ENCODE results near the gene CHDH.

Gene CHDH

GRCh38 chr3:53803124-53803815 is 42.9 kb downstream of the CHDH start:
- Histone ChIP-seq H3K27ac (ENCODE audit: low read depth, low read length) (no peak overlapping the region), H3K27me3 (ENCODE audit: control insufficient read depth in 1 of 2, insufficient read depth in 2 of 2, low read length in 2 of 2) (no peaks in the 10 kb centered on the region), H3K4me3 (ENCODE audit: low read depth in 1 of 2, low read length in 2 of 2) (no peak overlapping the region), H3K4me1 (ENCODE audit: control insufficient read depth in 1 of 2, insufficient read depth in 2 of 2, low read length in 2 of 2) (peaks cover 8% of the 10 kb centered on the region in 2 donors), H3K9ac (ENCODE audit: low read depth in 1 of 2, low read length in 2 of 2) (no peak overlapping the region), H3K9me3 (ENCODE audit: control insufficient read depth in 1 of 2, low read length in 2 of 2) (no peaks in the 10 kb centered on the region), H3K36me3 (ENCODE audit: control insufficient read depth in 1 of 2, insufficient read depth in 2 of 2, low read length in 2 of 2) (peaks cover 2 to 5% of the 10 kb centered on the region in 2 donors)

DNA sequence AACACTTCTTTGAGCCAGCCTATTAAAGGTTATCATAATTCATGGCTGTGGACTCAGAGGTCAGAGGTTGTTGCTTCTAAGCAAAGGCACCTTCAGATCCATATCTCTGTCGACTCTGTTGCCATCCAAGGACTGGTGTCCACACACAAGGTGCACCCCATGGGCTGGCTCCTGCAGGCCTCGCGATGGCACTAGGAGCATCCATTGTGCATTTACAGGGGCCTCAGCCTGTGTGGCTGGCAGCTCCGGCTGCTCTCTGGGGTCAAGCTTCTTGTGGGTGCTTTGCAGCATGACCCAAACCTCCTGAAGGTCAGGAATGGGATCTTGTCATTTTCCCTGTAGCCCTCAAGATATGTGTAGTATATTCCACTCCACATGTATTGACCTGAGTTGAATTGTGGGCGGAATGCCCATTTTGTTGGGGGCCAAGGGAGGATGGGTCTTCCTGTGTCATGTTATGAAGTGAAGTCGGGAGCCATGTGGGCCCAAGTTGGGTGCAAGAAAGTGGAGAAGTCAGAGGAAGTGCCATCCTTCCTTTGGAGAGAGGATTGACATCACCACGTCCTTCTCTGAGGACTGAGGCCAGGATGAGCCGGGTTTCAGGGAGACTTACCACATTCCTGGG is 43.9 kb downstream of the CHDH start:
- H3K4me3 ChIP-seq (ENCODE audit: low read depth in 1 of 2, low read length in 2 of 2): no peak overlapping the region
- no peaks in the 10 kb centered on the region for H3K27me3 ChIP-seq (ENCODE audit: control insufficient read depth in 1 of 2, insufficient read depth in 2 of 2, low read length in 2 of 2)
- peaks cover 5 to 6% of the 10 kb centered on the region in 2 donors for H3K36me3 ChIP-seq (ENCODE audit: control insufficient read depth in 1 of 2, insufficient read depth in 2 of 2, low read length in 2 of 2)
- H3K27ac ChIP-seq (ENCODE audit: low read depth, low read length): no peak overlapping the region
- no peaks in the 10 kb centered on the region for H3K9me3 ChIP-seq (ENCODE audit: control insufficient read depth in 1 of 2, low read length in 2 of 2)
- H3K4me1 ChIP-seq (ENCODE audit: control insufficient read depth in 1 of 2, insufficient read depth in 2 of 2, low read length in 2 of 2): peaks cover 8% of the 10 kb centered on the region in 2 donors
- no peak overlapping the region for H3K9ac ChIP-seq (ENCODE audit: low read depth in 1 of 2, low read length in 2 of 2)

GRCh38 chr3:53801319-53801718 is 44.9 kb downstream of the CHDH start:
- Histone ChIP-seq H3K9ac (ENCODE audit: low read depth in 1 of 2, low read length in 2 of 2) (no peak overlapping the region), H3K4me1 (ENCODE audit: control insufficient read depth in 1 of 2, insufficient read depth in 2 of 2, low read length in 2 of 2) (no peaks in the 10 kb centered on the region), H3K27me3 (ENCODE audit: control insufficient read depth in 1 of 2, insufficient read depth in 2 of 2, low read length in 2 of 2) (no peaks in the 10 kb centered on the region), H3K9me3 (ENCODE audit: control insufficient read depth in 1 of 2, low read length in 2 of 2) (no peaks in the 10 kb centered on the region), H3K36me3 (ENCODE audit: control insufficient read depth in 1 of 2, insufficient read depth in 2 of 2, low read length in 2 of 2) (peaks cover 5 to 6% of the 10 kb centered on the region in 2 donors), H3K4me3 (ENCODE audit: low read depth in 1 of 2, low read length in 2 of 2) (no peak overlapping the region), H3K27ac (ENCODE audit: low read depth, low read length) (no peak overlapping the region)

DNA sequence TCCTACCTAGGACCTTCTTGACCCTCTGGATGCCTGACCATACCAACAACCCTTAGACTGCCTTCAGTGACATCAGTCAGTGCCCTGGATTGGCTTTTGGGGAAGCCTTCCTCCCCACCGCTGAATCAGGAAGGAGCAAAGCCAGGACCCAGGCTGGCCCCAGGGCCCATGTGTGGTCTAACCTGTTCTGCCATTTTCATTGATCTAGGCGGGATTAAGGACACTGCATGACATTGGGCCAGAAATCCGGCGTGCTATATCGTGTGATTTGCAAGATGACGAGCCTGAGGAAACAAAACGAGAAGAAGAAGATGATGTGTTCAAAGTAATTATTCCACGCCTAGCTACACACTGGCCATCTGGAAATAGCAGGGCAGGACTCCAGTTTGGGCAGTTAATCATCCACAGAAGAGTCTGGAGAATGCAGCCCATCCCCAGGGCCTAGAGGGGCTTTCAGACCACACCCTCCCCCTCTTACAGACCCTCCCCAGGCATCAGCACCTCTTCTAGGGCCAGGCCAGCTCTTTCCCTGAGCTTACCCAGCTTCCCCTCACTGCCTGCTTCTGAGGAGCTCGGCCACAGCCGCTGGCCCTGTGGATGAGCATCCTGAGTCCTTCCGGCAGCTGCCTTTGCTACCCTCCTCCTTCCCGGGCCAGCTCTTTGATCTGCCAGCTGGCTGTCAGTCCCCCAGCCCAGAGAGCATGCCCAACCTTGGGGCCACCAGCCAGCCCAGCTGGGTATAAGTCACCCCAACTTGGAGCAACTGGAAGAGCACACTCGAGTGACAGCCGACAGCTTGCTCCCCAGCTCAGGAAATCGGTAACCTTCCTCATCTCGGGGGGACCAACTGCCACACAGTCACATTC is 45.9 kb downstream of the CHDH start:
- H3K4me1 ChIP-seq (ENCODE audit: control insufficient read depth in 1 of 2, insufficient read depth in 2 of 2, low read length in 2 of 2): no peaks in the 10 kb centered on the region
- no peak overlapping the region for H3K27ac ChIP-seq (ENCODE audit: low read depth, low read length)
- H3K4me3 ChIP-seq (ENCODE audit: low read depth in 1 of 2, low read length in 2 of 2): no peak overlapping the region
- no peaks in the 10 kb centered on the region for H3K9me3 ChIP-seq (ENCODE audit: control insufficient read depth in 1 of 2, low read length in 2 of 2)
- no peaks in the 10 kb centered on the region for H3K27me3 ChIP-seq (ENCODE audit: control insufficient read depth in 1 of 2, insufficient read depth in 2 of 2, low read length in 2 of 2)
- peaks cover 5 to 6% of the 10 kb centered on the region in 2 donors for H3K36me3 ChIP-seq (ENCODE audit: control insufficient read depth in 1 of 2, insufficient read depth in 2 of 2, low read length in 2 of 2)
- no peak overlapping the region for H3K9ac ChIP-seq (ENCODE audit: low read depth in 1 of 2, low read length in 2 of 2)

- Histone ChIP-seq H3K9me3 (ENCODE audit: control insufficient read depth in 1 of 2, low read length in 2 of 2) (no peaks in the 10 kb centered on the region), H3K27me3 (ENCODE audit: control insufficient read depth in 1 of 2, insufficient read depth in 2 of 2, low read length in 2 of 2) (no peaks in the 10 kb centered on the region), H3K4me3 (ENCODE audit: low read depth in 1 of 2, low read length in 2 of 2) (no peak overlapping the region), H3K36me3 (ENCODE audit: control insufficient read depth in 1 of 2, insufficient read depth in 2 of 2, low read length in 2 of 2) (peaks cover 5 to 6% of the 10 kb centered on the region in 2 donors), H3K27ac (ENCODE audit: low read depth, low read length) (no peak overlapping the region), H3K9ac (ENCODE audit: low read depth in 1 of 2, low read length in 2 of 2) (no peak overlapping the region), H3K4me1 (ENCODE audit: control insufficient read depth in 1 of 2, insufficient read depth in 2 of 2, low read length in 2 of 2) (no peaks in the 10 kb centered on the region)
Measured at GRCh38 chr3:53799338-53799865, 46.8 kb downstream of the CHDH start.

DNA sequence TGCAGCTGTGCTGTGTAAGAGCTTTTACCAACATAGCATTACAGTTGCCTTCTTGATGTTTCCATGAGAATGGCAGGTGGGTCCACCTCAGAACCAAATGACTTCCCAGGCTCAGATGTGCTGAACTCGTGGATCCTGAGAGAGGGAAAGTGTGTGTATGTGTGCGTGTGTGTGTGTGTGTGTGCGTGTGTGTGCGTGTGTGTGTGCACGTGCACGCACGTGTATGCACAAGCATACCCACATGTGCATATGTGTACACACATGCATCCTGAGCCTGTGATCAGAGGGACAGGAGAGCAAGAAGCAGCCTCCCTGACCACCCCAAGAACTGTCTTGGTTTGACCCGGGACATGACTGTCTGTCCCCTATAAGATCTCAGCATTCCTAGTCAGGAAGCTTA is 48.1 kb downstream of the CHDH start:
- H3K4me1 ChIP-seq (ENCODE audit: control insufficient read depth in 1 of 2, insufficient read depth in 2 of 2, low read length in 2 of 2): no peaks in the 10 kb centered on the region
- H3K36me3 ChIP-seq (ENCODE audit: control insufficient read depth in 1 of 2, insufficient read depth in 2 of 2, low read length in 2 of 2): peaks cover 5 to 6% of the 10 kb centered on the region in 2 donors
- H3K27ac ChIP-seq (ENCODE audit: low read depth, low read length): no peak overlapping the region
- H3K4me3 ChIP-seq (ENCODE audit: low read depth in 1 of 2, low read length in 2 of 2): no peak overlapping the region
- no peaks in the 10 kb centered on the region for H3K27me3 ChIP-seq (ENCODE audit: control insufficient read depth in 1 of 2, insufficient read depth in 2 of 2, low read length in 2 of 2)
- H3K9me3 ChIP-seq (ENCODE audit: control insufficient read depth in 1 of 2, low read length in 2 of 2): no peaks in the 10 kb centered on the region
- no peak overlapping the region for H3K9ac ChIP-seq (ENCODE audit: low read depth in 1 of 2, low read length in 2 of 2)

DNA sequence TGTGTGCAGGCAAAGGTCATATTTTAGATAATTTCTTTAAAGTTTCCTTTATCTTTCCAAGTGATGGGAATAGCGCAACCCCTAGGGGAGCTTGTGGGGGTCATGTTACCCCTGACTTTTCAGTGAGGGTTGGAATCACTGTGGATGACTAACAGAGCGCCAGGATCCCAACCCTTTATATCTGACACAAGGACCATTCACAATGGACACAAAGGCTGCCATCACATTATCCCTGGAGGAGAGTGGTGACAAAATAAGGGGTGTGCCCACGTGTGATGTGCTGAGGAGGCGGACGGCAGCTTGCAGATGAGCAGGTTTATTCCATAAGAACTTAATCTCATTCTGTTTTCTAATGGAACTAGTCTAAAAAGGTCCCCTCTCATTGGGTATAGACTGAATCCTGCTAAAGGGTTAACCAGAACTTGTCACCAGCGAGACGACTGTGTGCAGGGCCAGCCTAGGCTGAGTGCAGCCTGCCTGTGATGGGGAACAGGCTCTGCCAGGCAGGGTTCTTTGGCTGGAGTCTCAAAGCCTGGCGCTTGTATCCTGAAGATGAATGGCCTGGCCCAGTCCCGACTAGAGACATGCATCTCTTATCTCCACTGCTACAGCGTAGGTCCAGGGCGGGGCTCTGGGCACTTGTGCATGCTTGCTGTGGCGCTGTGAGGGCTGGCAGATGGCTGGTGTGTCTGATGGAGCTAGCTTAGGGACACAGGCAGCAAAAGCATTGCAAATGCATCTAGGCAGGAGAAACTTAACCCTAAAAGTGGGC is 50.2 kb downstream of the CHDH start:
- H3K4me1 ChIP-seq (ENCODE audit: control insufficient read depth in 1 of 2, insufficient read depth in 2 of 2, low read length in 2 of 2): no peaks in the 10 kb centered on the region
- no peaks in the 10 kb centered on the region for H3K9me3 ChIP-seq (ENCODE audit: control insufficient read depth in 1 of 2, low read length in 2 of 2)
- H3K9ac ChIP-seq (ENCODE audit: low read depth in 1 of 2, low read length in 2 of 2): no peak overlapping the region
- no peaks in the 10 kb centered on the region for H3K27me3 ChIP-seq (ENCODE audit: control insufficient read depth in 1 of 2, insufficient read depth in 2 of 2, low read length in 2 of 2)
- H3K27ac ChIP-seq (ENCODE audit: low read depth, low read length): no peak overlapping the region
- peaks cover 0 to 6% of the 10 kb centered on the region in 2 donors for H3K36me3 ChIP-seq (ENCODE audit: control insufficient read depth in 1 of 2, insufficient read depth in 2 of 2, low read length in 2 of 2)
- H3K4me3 ChIP-seq (ENCODE audit: low read depth in 1 of 2, low read length in 2 of 2): no peak overlapping the region

- H3K27ac ChIP-seq (ENCODE audit: low read depth, low read length): no peak overlapping the region
Measured at GRCh38 chr3:53795176-53795575, 51.0 kb downstream of the CHDH start.

DNA sequence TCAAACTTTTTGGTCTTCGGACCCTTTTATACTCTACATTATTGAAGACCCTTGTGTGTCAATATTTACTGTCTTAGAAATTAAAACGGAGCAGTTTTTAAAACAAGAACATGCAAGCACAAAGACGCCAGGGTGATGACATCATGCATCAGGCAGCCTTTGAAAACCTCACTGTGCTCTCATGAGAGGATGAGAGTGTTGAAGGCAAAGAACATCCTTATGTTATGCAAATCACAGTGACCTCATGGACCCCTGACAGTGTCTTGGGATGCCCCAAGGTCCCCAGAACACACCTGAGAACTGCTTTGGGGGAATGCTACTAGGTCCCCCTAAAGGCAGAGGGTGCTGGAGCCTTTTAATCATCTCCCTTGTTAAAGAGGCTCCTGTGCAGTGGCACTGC is 51.6 kb downstream of the CHDH start:
- Histone ChIP-seq H3K9ac (ENCODE audit: low read depth in 1 of 2, low read length in 2 of 2) (no peak overlapping the region), H3K27ac (ENCODE audit: low read depth, low read length) (no peak overlapping the region), H3K9me3 (ENCODE audit: control insufficient read depth in 1 of 2, low read length in 2 of 2) (no peaks in the 10 kb centered on the region), H3K4me3 (ENCODE audit: low read depth in 1 of 2, low read length in 2 of 2) (no peak overlapping the region), H3K4me1 (ENCODE audit: control insufficient read depth in 1 of 2, insufficient read depth in 2 of 2, low read length in 2 of 2) (no peaks in the 10 kb centered on the region), H3K27me3 (ENCODE audit: control insufficient read depth in 1 of 2, insufficient read depth in 2 of 2, low read length in 2 of 2) (no peaks in the 10 kb centered on the region), H3K36me3 (ENCODE audit: control insufficient read depth in 1 of 2, insufficient read depth in 2 of 2, low read length in 2 of 2) (peaks cover 0 to 6% of the 10 kb centered on the region in 2 donors)

More at GRCh38 chr3:53795176-53795575, 51.0 kb downstream of the CHDH start:
- Histone ChIP-seq H3K27me3 (ENCODE audit: control insufficient read depth in 1 of 2, insufficient read depth in 2 of 2, low read length in 2 of 2) (no peaks in the 10 kb centered on the region), H3K9ac (ENCODE audit: low read depth in 1 of 2, low read length in 2 of 2) (no peak overlapping the region), H3K36me3 (ENCODE audit: control insufficient read depth in 1 of 2, insufficient read depth in 2 of 2, low read length in 2 of 2) (peaks cover 0 to 6% of the 10 kb centered on the region in 2 donors), H3K4me1 (ENCODE audit: control insufficient read depth in 1 of 2, insufficient read depth in 2 of 2, low read length in 2 of 2) (no peaks in the 10 kb centered on the region), H3K4me3 (ENCODE audit: low read depth in 1 of 2, low read length in 2 of 2) (no peak overlapping the region), H3K9me3 (ENCODE audit: control insufficient read depth in 1 of 2, low read length in 2 of 2) (no peaks in the 10 kb centered on the region)
